Karpas-422 (cell line): ENCODE data around the gene JARID2. TPM values are rescaled to one million over a fixed set of nuclear protein-coding genes. Genes with fewer than 3 reads are reported as not detected.

Source experiments
- DNase-seq: peaks from one replicate; pipeline ENCODE4 v3.0.0-alpha.2; 2015
- H2AFZ ChIP-seq: fragments of 200-600 bp; sonication (generic); 2 replicates; pipeline ENCODE4 v1.6.1; 2014; ENCODE audit warnings: antibody characterized with exemption, low read length, mixed read lengths
- H3K27ac ChIP-seq: fragments of 200-600 bp; sonication (generic); 2 replicates; pipeline ENCODE4 v1.5.1; 2014; ENCODE audit warnings: mild to moderate bottlenecking, low read length, moderate library complexity
- H3K27me3 ChIP-seq: fragments of 200-600 bp; sonication (generic); 2 replicates; pipeline ENCODE4 v1.6.1; 2014; ENCODE audit warnings: low read length, mixed read lengths
- H3K36me3 ChIP-seq: fragments of 200-600 bp; sonication (generic); 2 replicates; pipeline ENCODE4 v1.6.1; 2014; ENCODE audit warnings: low read length, mixed read lengths; ENCODE audit not compliant: insufficient read depth
- H3K4me1 ChIP-seq: fragments of 200-600 bp; sonication (generic); 2 replicates; pipeline ENCODE4 v1.6.1; 2014; ENCODE audit warnings: mild to moderate bottlenecking, low read length, mixed read lengths
- H3K4me2 ChIP-seq: fragments of 200-600 bp; sonication (generic); 2 replicates; pipeline ENCODE4 v1.6.1; 2014; ENCODE audit warnings: low read length, low read depth, mild to moderate bottlenecking; ENCODE audit not compliant: poor library complexity, severe bottlenecking
- H3K4me3 ChIP-seq: fragments of 200-600 bp; sonication (generic); 2 replicates; pipeline ENCODE4 v1.5.1; 2014; ENCODE audit warnings: mild to moderate bottlenecking, antibody characterized with exemption, low read length, mixed read lengths
- H3K79me2 ChIP-seq: fragments of 200-600 bp; sonication (generic); 2 replicates; pipeline ENCODE4 v1.6.1; 2014; ENCODE audit warnings: mild to moderate bottlenecking, low read length, mixed read lengths
- H3K9ac ChIP-seq: fragments of 200-600 bp; sonication (generic); 2 replicates; pipeline ENCODE4 v1.6.0; 2014; ENCODE audit warnings: low read length
- H3K9me2 ChIP-seq: fragments of 200-600 bp; sonication (generic), shearing (Covaris generic); replicated peaks from 2 replicates; pipeline ENCODE4 v1.6.0; 2014; ENCODE audit warnings: mild to moderate bottlenecking, low read length, moderate library complexity; ENCODE audit not compliant: insufficient read depth
- H3K9me3 ChIP-seq: fragments of 300-700, 200-600 bp; sonication (generic); 2 replicates; pipeline ENCODE4 v1.6.1; 2014; ENCODE audit warnings: low read length, mixed read lengths
- H4K20me1 ChIP-seq: fragments of 200-600 bp; sonication (generic); 2 replicates; pipeline ENCODE4 v1.6.1; 2014; ENCODE audit warnings: mild to moderate bottlenecking, antibody characterized with exemption, low read length, low read depth; ENCODE audit not compliant: insufficient read depth
- total RNA-seq: library from RNA; depleted of rRNA; stranded (reverse); fragments of >200 nt; shearing (Covaris generic); gene quantifications from 2 replicates; pipeline ENCODE4 v1.2.3, GENCODE V29; 2014; ENCODE audit warnings: low replicate concordance

Gene JARID2
- total RNA-seq, 1 experiment from 2014 or later = 2.8 TPM

- H3K79me2 ChIP-seq = no peaks in the 10 kb centered on the region
- H3K4me2 ChIP-seq = no peak overlapping the region
- no peak overlapping the region for H3K9ac ChIP-seq
- H3K36me3 ChIP-seq = no peaks in the 10 kb centered on the region
- no peaks in the 10 kb centered on the region for H3K4me1 ChIP-seq
- no peaks in the 10 kb centered on the region for H3K9me3 ChIP-seq
- H3K27me3 ChIP-seq = no peaks in the 10 kb centered on the region
- H4K20me1 ChIP-seq = peaks cover 70% of the 10 kb centered on the region
- no peak overlapping the region for H3K4me3 ChIP-seq
- no peak overlapping the region for H3K27ac ChIP-seq
- H2AFZ ChIP-seq = no peak overlapping the region
- H3K9me2 ChIP-seq = no peaks in the 10 kb centered on the region
- no peak for DNase-seq
These were observed 93.2 kb downstream of the JARID2 start for GRCh38 chr6:15339081-15339480.

- H3K27ac ChIP-seq = no peak overlapping the region
- no peaks in the 10 kb centered on the region for H3K79me2 ChIP-seq
- no peak overlapping the region for H3K9ac ChIP-seq
- no peak for DNase-seq
- H3K9me2 ChIP-seq = no peaks in the 10 kb centered on the region
- H3K9me3 ChIP-seq = no peaks in the 10 kb centered on the region
- H3K4me3 ChIP-seq = no peak overlapping the region
- H3K4me1 ChIP-seq = no peaks in the 10 kb centered on the region
- peaks cover 69% of the 10 kb centered on the region for H4K20me1 ChIP-seq
- no peak overlapping the region for H2AFZ ChIP-seq
- H3K36me3 ChIP-seq = no peaks in the 10 kb centered on the region
- H3K27me3 ChIP-seq = no peaks in the 10 kb centered on the region
- no peak overlapping the region for H3K4me2 ChIP-seq
These were observed 94.3 kb downstream of the JARID2 start for GRCh38 chr6:15340105-15340601.

- H3K9ac ChIP-seq = no peak overlapping the region
- H4K20me1 ChIP-seq = peaks cover 64% of the 10 kb centered on the region
- no peak overlapping the region for H2AFZ ChIP-seq
- no peaks in the 10 kb centered on the region for H3K79me2 ChIP-seq
- no peaks in the 10 kb centered on the region for H3K4me1 ChIP-seq
- H3K9me3 ChIP-seq = no peaks in the 10 kb centered on the region
- H3K27ac ChIP-seq = no peak overlapping the region
- no peak for DNase-seq
- no peaks in the 10 kb centered on the region for H3K9me2 ChIP-seq
- no peaks in the 10 kb centered on the region for H3K27me3 ChIP-seq
- H3K4me2 ChIP-seq = no peak overlapping the region
- H3K36me3 ChIP-seq = no peaks in the 10 kb centered on the region
- H3K4me3 ChIP-seq = no peak overlapping the region
These were observed 94.9 kb downstream of the JARID2 start for GRCh38 chr6:15340775-15341174.

- no peaks in the 10 kb centered on the region for H3K36me3 ChIP-seq
- no peak overlapping the region for H3K9ac ChIP-seq
- H3K9me3 ChIP-seq = no peaks in the 10 kb centered on the region
- H3K27me3 ChIP-seq = no peaks in the 10 kb centered on the region
- no peak overlapping the region for H3K4me3 ChIP-seq
- peaks cover 63% of the 10 kb centered on the region for H4K20me1 ChIP-seq
- H3K4me2 ChIP-seq = no peak overlapping the region
- no peak overlapping the region for H3K27ac ChIP-seq
- H2AFZ ChIP-seq = no peak overlapping the region
- no peaks in the 10 kb centered on the region for H3K79me2 ChIP-seq
- H3K9me2 ChIP-seq = no peaks in the 10 kb centered on the region
- H3K4me1 ChIP-seq = no peaks in the 10 kb centered on the region
- no peak for DNase-seq
These were observed 95.6 kb downstream of the JARID2 start for GRCh38 chr6:15341311-15342001.

GRCh38 chr6:15342114-15342513, 96.2 kb downstream of the JARID2 start:
- H3K9ac ChIP-seq = no peak overlapping the region
- no peak overlapping the region for H3K27ac ChIP-seq
- H3K4me1 ChIP-seq = no peaks in the 10 kb centered on the region
- no peaks in the 10 kb centered on the region for H3K79me2 ChIP-seq
- DNase-seq = no peak
- H3K9me2 ChIP-seq = no peaks in the 10 kb centered on the region
- H3K27me3 ChIP-seq = no peaks in the 10 kb centered on the region
- no peaks in the 10 kb centered on the region for H3K36me3 ChIP-seq
- H2AFZ ChIP-seq = no peak overlapping the region
- H4K20me1 ChIP-seq = peaks cover 62% of the 10 kb centered on the region
- H3K4me2 ChIP-seq = no peak overlapping the region
- no peaks in the 10 kb centered on the region for H3K9me3 ChIP-seq
- H3K4me3 ChIP-seq = no peak overlapping the region

GRCh38 chr6:15343490-15344191, 97.8 kb downstream of the JARID2 start:
- Histone ChIP-seq H3K4me2 (no peak overlapping the region), H4K20me1 (peaks cover 56% of the 10 kb centered on the region), H2AFZ (no peak overlapping the region), H3K4me3 (no peak overlapping the region), H3K36me3 (no peaks in the 10 kb centered on the region), H3K9ac (no peak overlapping the region), H3K27me3 (no peaks in the 10 kb centered on the region), H3K4me1 (no peaks in the 10 kb centered on the region), H3K9me2 (no peaks in the 10 kb centered on the region), H3K27ac (no peak overlapping the region), H3K79me2 (no peaks in the 10 kb centered on the region), H3K9me3 (no peaks in the 10 kb centered on the region)
- no peak for DNase-seq

- Histone ChIP-seq H3K27ac (no peak overlapping the region), H3K79me2 (no peaks in the 10 kb centered on the region), H3K27me3 (no peaks in the 10 kb centered on the region), H3K9me2 (no peaks in the 10 kb centered on the region), H3K36me3 (no peaks in the 10 kb centered on the region), H3K9me3 (no peaks in the 10 kb centered on the region), H2AFZ (no peak overlapping the region), H3K4me3 (no peak overlapping the region), H4K20me1 (peaks cover 60% of the 10 kb centered on the region), H3K4me2 (no peak overlapping the region), H3K9ac (no peak overlapping the region), H3K4me1 (no peaks in the 10 kb centered on the region)
- DNase-seq = no peak
These were observed 98.3 kb downstream of the JARID2 start for GRCh38 chr6:15344192-15344519.

GRCh38 chr6:15344831-15345230, 99.0 kb downstream of the JARID2 start:
- Histone ChIP-seq H3K4me1 (no peaks in the 10 kb centered on the region), H3K27ac (no peak overlapping the region), H3K27me3 (no peaks in the 10 kb centered on the region), H3K9me2 (no peaks in the 10 kb centered on the region), H3K36me3 (no peaks in the 10 kb centered on the region), H3K9me3 (no peaks in the 10 kb centered on the region), H3K79me2 (no peaks in the 10 kb centered on the region), H3K9ac (no peak overlapping the region), H3K4me3 (no peak overlapping the region), H4K20me1 (peaks cover 66% of the 10 kb centered on the region), H3K4me2 (no peak overlapping the region), H2AFZ (no peak overlapping the region)
- DNase-seq = no peak
